Measurements from ENCODE around the gene CFAP65.

Gene CFAP65

DNA sequence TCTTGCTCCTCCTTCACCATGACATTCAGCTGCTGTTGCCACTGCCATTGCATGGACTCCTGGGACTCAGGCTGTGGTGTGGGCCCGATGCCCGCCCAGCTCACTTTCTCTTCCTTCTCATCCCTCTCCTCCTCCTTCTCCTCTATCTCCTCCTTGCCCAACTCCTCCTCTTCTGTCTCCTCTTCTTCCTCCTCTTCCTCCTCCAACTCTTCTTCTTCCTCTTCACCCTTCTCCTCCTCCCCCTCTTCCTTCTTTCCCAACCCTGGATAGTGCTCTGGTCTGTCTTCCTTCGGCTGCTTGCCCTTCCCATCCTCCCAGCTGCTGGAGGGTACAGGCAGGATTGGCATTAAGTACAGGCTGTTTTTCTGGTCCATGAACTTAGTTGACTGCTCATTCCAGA is 37.3 kb downstream of the CFAP65 start:
- no peak for DNase-seq
- no peak overlapping the region for H3K23ac ChIP-seq (ENCODE audit: low read length)
- no peak overlapping the region for H3K4me2 ChIP-seq (ENCODE audit: low read length)
- H3K79me2 ChIP-seq (ENCODE audit: control insufficient read depth, insufficient read depth, low read length, poor library complexity), result no peaks in the 10 kb centered on the region
- no peak overlapping the region for H3K9ac ChIP-seq (ENCODE audit: low read length)
- H2BK5ac ChIP-seq (ENCODE audit: low read depth, low read length, poor library complexity), result no peak overlapping the region
- H2AFZ ChIP-seq (ENCODE audit: insufficient read depth, low read length, poor library complexity), result no peak overlapping the region
- no peak overlapping the region for H3K18ac ChIP-seq (ENCODE audit: low read length)
- H2BK120ac ChIP-seq (ENCODE audit: insufficient read depth, low read length, poor library complexity), result no peak overlapping the region
- H3K14ac ChIP-seq (ENCODE audit: low read length), result no peak overlapping the region
- peaks cover 17 to 18% of the 10 kb centered on the region in 2 experiments for H3K4me1 ChIP-seq (ENCODE audit: control insufficient read depth in 1 of 2, insufficient read depth in 2 of 2, low read length in 2 of 2)
- H2AK5ac ChIP-seq (ENCODE audit: low read length), result no peak overlapping the region
- H4K91ac ChIP-seq (ENCODE audit: low read depth, low read length), result no peak overlapping the region
- peaks cover 50% of the 10 kb centered on the region for H3K27me3 ChIP-seq (ENCODE audit: insufficient read depth, low read length)
- H3K9me3 ChIP-seq (ENCODE audit: insufficient read depth, low read depth, low read length), result peaks cover 2% of the 10 kb centered on the region
- no peaks in the 10 kb centered on the region for H3K36me3 ChIP-seq (ENCODE audit: control insufficient read depth in 1 of 2, insufficient read depth in 2 of 2, low read length in 2 of 2)
- H3K27ac ChIP-seq (ENCODE audit: low read depth, low read length), result no peak overlapping the region
- WGBS (ENCODE audit: extremely low coverage, insufficient coverage, insufficient read length), result no CpG with 5 or more reads among the region's 3 CpGs
- H3K4ac ChIP-seq (ENCODE audit: low read depth, low read length), result no peak overlapping the region
- no peak overlapping the region for H4K8ac ChIP-seq (ENCODE audit: low read depth, low read length)
- no peak overlapping the region for H3K4me3 ChIP-seq (ENCODE audit: low read depth, low read length)
- H3K79me1 ChIP-seq (ENCODE audit: low read length), result no peaks in the 10 kb centered on the region
- no peak overlapping the region for H2BK12ac ChIP-seq (ENCODE audit: low read length)
- no peak overlapping the region for H4K12ac ChIP-seq (ENCODE audit: low read depth, low read length)

DNA sequence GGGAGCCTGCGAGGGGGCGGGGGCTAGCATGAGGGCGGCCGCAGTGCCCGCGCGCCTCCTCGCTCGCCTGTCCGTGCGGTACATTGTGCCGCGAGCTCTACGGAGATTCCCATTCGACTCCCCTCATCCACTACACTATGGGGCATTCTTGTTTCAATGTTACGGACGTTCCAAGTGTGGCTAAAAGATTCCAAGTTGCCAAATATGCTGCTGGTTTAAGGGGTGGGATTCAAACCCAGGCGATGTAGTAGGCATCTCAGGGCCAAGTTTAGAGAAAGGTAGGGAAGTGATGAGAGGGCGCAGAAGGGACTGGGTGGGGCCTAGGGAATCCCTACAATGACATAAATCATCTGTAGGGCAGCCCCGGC is 38.1 kb downstream of the CFAP65 start:
- no peak overlapping the region for H2BK5ac ChIP-seq (ENCODE audit: low read depth, low read length, poor library complexity)
- no peak overlapping the region for H4K8ac ChIP-seq (ENCODE audit: low read depth, low read length)
- peaks cover 50% of the 10 kb centered on the region for H3K27me3 ChIP-seq (ENCODE audit: insufficient read depth, low read length)
- H3K4ac ChIP-seq (ENCODE audit: low read depth, low read length), result no peak overlapping the region
- H3K27ac ChIP-seq (ENCODE audit: low read depth, low read length), result no peak overlapping the region
- H2AK5ac ChIP-seq (ENCODE audit: low read length), result no peak overlapping the region
- H3K36me3 ChIP-seq (ENCODE audit: control insufficient read depth in 1 of 2, insufficient read depth in 2 of 2, low read length in 2 of 2), result no peaks in the 10 kb centered on the region
- H2AFZ ChIP-seq (ENCODE audit: insufficient read depth, low read length, poor library complexity), result no peak overlapping the region
- H3K79me2 ChIP-seq (ENCODE audit: control insufficient read depth, insufficient read depth, low read length, poor library complexity), result no peaks in the 10 kb centered on the region
- H3K79me1 ChIP-seq (ENCODE audit: low read length), result no peaks in the 10 kb centered on the region
- H3K4me1 ChIP-seq (ENCODE audit: control insufficient read depth in 1 of 2, insufficient read depth in 2 of 2, low read length in 2 of 2), result peaks cover 17 to 19% of the 10 kb centered on the region in 2 experiments
- H3K9ac ChIP-seq (ENCODE audit: low read length), result no peak overlapping the region
- H2BK120ac ChIP-seq (ENCODE audit: insufficient read depth, low read length, poor library complexity), result no peak overlapping the region
- DNase-seq, result no peak
- peak overlapping the region; percentile 54 for H3K4me2 ChIP-seq (ENCODE audit: low read length)
- H3K14ac ChIP-seq (ENCODE audit: low read length), result no peak overlapping the region
- no peak overlapping the region for H4K91ac ChIP-seq (ENCODE audit: low read depth, low read length)
- no peak overlapping the region for H4K12ac ChIP-seq (ENCODE audit: low read depth, low read length)
- no peak overlapping the region for H2BK12ac ChIP-seq (ENCODE audit: low read length)
- H3K23ac ChIP-seq (ENCODE audit: low read length), result no peak overlapping the region
- H3K18ac ChIP-seq (ENCODE audit: low read length), result no peak overlapping the region
- H3K4me3 ChIP-seq (ENCODE audit: low read depth, low read length), result no peak overlapping the region
- WGBS (ENCODE audit: extremely low coverage, insufficient coverage, insufficient read length), result no CpG with 5 or more reads among the region's 20 CpGs
- H3K9me3 ChIP-seq (ENCODE audit: insufficient read depth, low read depth, low read length), result peaks cover 2% of the 10 kb centered on the region

DNA sequence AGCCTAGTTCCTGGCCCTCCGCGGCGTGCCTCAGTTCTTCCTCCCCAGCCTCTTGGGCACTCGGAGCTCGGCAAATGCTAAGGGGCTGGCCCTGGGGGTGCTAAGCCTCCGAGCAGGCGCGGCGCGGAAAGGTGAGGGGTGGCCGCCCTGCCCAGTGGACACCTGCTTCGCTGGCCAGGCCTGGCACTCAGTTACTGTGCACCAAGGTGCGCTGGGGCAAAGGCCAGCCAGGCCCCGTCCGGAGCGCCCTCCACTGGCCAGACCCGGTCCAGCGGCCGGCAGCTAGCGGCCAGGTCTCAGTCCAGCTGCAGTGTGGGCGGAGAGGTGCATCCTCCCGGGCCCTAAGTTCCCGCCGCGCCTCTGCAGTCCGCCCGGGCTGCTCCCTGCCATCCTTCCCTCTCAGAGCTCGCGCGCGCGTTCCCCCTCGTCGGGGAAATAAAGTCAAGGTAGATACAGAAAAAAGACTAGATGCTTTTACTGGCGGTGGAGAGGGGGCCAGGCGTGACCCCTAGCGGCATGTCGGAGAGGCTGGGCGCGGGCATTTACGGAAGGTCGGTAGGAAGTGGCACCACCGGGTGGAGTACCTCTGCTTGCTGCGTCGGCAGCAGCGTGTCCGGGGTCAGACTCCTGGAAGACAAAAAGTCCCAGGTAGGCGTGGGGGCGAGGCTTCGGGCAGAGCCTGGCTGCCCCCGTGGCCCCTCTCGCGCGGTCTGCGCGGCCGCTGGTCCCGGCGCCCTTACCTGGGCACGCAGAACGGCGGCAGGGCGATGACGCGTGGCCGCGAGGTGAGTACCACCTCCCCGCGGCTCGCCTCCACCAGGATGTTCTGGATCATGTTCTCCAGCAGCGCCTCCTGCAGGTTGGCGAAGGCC is 38.7 kb downstream of the CFAP65 start:
- Histone ChIP-seq H2BK120ac (ENCODE audit: insufficient read depth, low read length, poor library complexity) (no peak overlapping the region), H2AK5ac (ENCODE audit: low read length) (no peak overlapping the region), H3K23ac (ENCODE audit: low read length) (no peak overlapping the region), H3K4me1 (ENCODE audit: control insufficient read depth in 1 of 2, insufficient read depth in 2 of 2, low read length in 2 of 2) (peaks cover 17 to 19% of the 10 kb centered on the region in 2 experiments), H3K4ac (ENCODE audit: low read depth, low read length) (no peak overlapping the region), H3K14ac (ENCODE audit: low read length) (no peak overlapping the region), H3K4me2 (ENCODE audit: low read length) (peak overlapping the region; percentile 54), H3K79me1 (ENCODE audit: low read length) (no peaks in the 10 kb centered on the region), H2BK5ac (ENCODE audit: low read depth, low read length, poor library complexity) (no peak overlapping the region), H3K36me3 (ENCODE audit: control insufficient read depth in 1 of 2, insufficient read depth in 2 of 2, low read length in 2 of 2) (no peaks in the 10 kb centered on the region), H4K8ac (ENCODE audit: low read depth, low read length) (no peak overlapping the region), H3K27ac (ENCODE audit: low read depth, low read length) (no peak overlapping the region), H3K9me3 (ENCODE audit: insufficient read depth, low read depth, low read length) (peaks cover 2% of the 10 kb centered on the region), H4K91ac (ENCODE audit: low read depth, low read length) (no peak overlapping the region), H3K27me3 (ENCODE audit: insufficient read depth, low read length) (peaks cover 50% of the 10 kb centered on the region), H3K79me2 (ENCODE audit: control insufficient read depth, insufficient read depth, low read length, poor library complexity) (no peaks in the 10 kb centered on the region), H4K12ac (ENCODE audit: low read depth, low read length) (no peak overlapping the region), H3K9ac (ENCODE audit: low read length) (no peak overlapping the region), H3K18ac (ENCODE audit: low read length) (no peak overlapping the region), H2AFZ (ENCODE audit: insufficient read depth, low read length, poor library complexity) (no peak overlapping the region), H3K4me3 (ENCODE audit: low read depth, low read length) (no peak overlapping the region), H2BK12ac (ENCODE audit: low read length) (no peak overlapping the region)
- peak; percentile 64 to 75 for DNase-seq
- WGBS (ENCODE audit: extremely low coverage, insufficient coverage, insufficient read length), result no CpG with 5 or more reads among the region's 72 CpGs

DNA sequence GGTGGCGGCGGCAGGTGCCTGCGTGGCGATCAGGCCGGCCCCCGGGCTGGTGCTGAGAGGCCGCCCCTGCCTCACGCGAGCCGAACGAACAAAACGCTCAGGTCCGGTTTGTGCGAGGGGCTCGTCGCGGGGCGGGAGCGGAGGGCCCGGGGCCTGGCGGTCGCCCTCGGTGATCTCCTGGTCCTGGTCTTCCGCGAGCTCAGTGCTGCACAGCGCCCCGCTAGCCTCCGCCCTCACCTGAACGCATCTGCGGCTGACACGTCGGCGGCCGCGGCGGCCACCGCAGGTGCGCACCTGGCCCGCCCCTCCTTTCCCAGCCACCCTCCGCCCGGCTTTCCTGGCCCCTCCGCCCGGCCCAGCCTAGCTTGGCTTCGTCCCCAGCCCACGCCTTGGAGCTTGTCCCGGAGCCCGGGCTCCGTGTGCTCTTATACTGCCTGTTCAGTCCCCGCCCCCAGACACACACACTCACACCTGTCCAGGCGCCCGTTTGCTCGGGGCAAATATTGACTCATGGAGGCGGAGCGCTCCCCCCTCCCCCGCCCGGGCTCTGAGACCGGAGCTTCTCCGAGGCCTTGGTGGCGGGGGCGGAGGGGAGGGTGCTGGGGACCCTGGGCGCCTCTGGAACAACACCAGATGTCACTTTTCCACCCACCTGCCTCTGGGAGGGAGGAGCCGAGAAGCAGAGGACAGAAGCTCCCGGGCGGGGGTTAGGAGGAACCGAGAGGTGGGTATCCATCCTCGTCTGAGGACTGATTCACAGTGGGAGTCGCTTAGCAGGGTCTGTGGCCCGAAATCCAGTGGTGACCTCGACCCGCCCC is 39.5 kb downstream of the CFAP65 start:
- Histone ChIP-seq H2AFZ (ENCODE audit: insufficient read depth, low read length, poor library complexity) (no peak overlapping the region), H3K4ac (ENCODE audit: low read depth, low read length) (no peak overlapping the region), H3K23ac (ENCODE audit: low read length) (no peak overlapping the region), H2BK5ac (ENCODE audit: low read depth, low read length, poor library complexity) (no peak overlapping the region), H3K4me1 (ENCODE audit: control insufficient read depth in 1 of 2, insufficient read depth in 2 of 2, low read length in 2 of 2) (peaks cover 17 to 19% of the 10 kb centered on the region in 2 experiments), H2BK12ac (ENCODE audit: low read length) (no peak overlapping the region), H3K79me2 (ENCODE audit: control insufficient read depth, insufficient read depth, low read length, poor library complexity) (no peaks in the 10 kb centered on the region), H3K27ac (ENCODE audit: low read depth, low read length) (no peak overlapping the region), H3K36me3 (ENCODE audit: control insufficient read depth in 1 of 2, insufficient read depth in 2 of 2, low read length in 2 of 2) (no peaks in the 10 kb centered on the region), H2AK5ac (ENCODE audit: low read length) (no peak overlapping the region), H2BK120ac (ENCODE audit: insufficient read depth, low read length, poor library complexity) (no peak overlapping the region), H3K4me3 (ENCODE audit: low read depth, low read length) (peak overlapping the region; percentile 8), H4K91ac (ENCODE audit: low read depth, low read length) (no peak overlapping the region), H3K27me3 (ENCODE audit: insufficient read depth, low read length) (peaks cover 50% of the 10 kb centered on the region), H4K12ac (ENCODE audit: low read depth, low read length) (no peak overlapping the region), H3K4me2 (ENCODE audit: low read length) (peak overlapping the region; percentile 49), H3K14ac (ENCODE audit: low read length) (no peak overlapping the region), H3K9me3 (ENCODE audit: insufficient read depth, low read depth, low read length) (peaks cover 2% of the 10 kb centered on the region), H3K9ac (ENCODE audit: low read length) (no peak overlapping the region), H3K18ac (ENCODE audit: low read length) (no peak overlapping the region), H4K8ac (ENCODE audit: low read depth, low read length) (no peak overlapping the region), H3K79me1 (ENCODE audit: low read length) (no peaks in the 10 kb centered on the region)
- DNase-seq, result peak; percentile 82 to 87
- WGBS (ENCODE audit: extremely low coverage, insufficient coverage, insufficient read length), result no CpG with 5 or more reads among the region's 70 CpGs

Data from trophoblast cell (in vitro differentiated cells and primary cell).